GM21381 (cell line): Measurements from ENCODE around the gene ADCY2.

Source experiments
- ATAC-seq: cut with Tn5 transposase; IDR thresholded peaks from one replicate; pipeline ENCODE4 v1.9.1; 2021; ENCODE audit warnings: mild to moderate bottlenecking, moderate library complexity; ENCODE audit not compliant: unreplicated experiment

ADCY2 gene

DNA sequence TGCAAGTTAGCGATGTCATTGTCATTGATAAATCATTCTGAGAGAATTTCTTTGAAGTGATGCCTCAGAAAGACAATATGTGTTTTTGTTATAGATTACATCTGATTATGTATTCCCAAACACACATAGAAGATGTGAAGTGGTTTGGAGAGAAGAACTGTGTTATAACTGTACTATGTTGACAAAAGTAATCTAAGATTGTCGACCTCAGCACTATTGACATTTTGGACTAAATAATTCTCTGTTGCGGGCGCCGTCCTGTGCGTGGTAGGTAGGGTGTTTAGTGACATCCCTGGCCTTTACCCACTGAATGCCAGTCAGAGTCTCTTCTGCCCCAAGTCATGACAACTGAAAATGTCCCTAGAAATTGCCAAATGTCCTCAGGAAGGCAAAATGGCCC, 377.2 kb downstream of the ADCY2 start:
- ATAC-seq: no peak

DNA sequence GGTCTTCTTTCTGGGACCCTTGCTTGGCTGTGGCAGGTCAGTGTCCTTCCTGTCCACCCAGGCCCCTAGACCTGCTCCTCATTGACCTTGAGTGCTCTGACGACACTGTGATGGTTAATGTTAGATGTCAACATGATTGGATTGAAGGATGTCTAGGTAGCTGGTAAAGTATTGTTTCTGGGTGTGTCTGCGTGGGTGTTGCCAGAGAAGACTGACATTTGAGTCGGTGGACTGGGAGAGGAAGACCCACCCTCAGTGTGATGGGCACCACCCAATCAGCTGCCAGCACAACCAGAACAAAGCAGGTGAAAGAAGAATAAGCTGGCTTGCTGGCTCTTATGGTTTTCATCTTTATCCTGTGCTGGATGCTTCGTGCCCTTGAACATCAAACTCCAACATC, 380.5 kb downstream of the ADCY2 start:
- ATAC-seq: no peak

DNA sequence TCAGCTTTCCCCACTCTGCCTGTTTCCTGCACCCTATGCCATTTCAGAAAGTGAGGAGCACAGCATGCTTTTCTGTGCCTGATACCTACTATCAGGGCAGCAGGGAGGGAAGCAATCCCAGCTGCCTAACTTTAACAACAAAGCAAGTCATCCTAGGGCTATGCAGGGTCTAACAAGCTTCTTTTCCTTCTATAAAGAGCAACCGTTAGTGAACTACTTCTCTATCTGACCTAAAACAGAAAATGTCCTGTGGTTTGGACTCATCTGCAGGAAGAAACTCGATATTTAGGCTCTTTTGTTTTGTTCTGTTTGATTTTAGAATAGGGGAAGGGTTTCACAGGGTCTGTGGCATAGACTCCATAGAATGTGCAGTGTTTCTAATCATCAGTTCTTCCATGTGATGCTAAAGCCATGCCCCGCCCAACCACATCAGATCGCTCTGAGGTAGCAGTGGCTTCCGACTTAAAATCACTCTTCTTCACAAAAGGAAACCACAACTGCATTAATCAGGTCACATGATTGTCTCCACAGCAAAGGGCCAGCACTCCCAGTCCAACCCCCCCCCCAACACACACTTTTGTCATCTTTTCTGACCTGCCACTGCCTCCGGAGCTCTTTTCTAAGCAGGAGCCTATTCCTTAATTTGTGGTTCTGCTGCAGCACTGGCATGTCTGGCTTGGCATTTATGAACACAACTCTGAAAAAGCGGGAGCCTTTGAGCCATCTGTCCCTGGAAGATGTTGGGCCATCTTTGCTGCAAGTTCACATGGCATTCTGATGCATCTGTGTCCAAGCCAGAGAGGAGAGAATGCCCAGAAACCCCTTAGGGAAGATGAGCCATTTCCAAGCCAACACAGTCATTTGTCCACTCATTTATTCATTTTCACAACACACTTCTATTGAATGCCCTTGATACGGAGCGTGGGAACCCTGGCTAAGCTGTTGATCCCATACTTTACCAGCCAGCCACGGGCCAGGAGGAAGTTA, 383.4 kb downstream of the ADCY2 start:
- ATAC-seq: no peak

DNA sequence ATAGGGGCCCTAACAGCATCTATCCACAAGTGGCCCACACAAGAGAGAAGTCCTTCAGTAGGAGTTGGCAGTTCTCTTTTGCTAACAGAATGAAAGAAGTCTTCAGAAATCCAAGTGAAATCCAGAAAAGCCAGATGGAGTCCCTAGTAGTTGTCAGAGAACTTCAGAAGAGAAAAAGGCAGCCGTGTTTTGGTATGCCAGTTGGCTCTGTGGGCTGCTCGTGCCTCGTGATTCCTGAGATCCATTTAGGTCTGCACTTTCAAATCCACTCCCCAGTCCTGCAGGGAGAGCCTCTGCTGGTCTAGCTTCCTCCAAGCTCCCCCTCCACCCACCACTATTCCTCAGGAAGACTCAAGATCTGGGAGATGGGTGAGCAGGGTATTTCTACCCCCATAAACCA, 386.0 kb downstream of the ADCY2 start:
- no peak for ATAC-seq

DNA sequence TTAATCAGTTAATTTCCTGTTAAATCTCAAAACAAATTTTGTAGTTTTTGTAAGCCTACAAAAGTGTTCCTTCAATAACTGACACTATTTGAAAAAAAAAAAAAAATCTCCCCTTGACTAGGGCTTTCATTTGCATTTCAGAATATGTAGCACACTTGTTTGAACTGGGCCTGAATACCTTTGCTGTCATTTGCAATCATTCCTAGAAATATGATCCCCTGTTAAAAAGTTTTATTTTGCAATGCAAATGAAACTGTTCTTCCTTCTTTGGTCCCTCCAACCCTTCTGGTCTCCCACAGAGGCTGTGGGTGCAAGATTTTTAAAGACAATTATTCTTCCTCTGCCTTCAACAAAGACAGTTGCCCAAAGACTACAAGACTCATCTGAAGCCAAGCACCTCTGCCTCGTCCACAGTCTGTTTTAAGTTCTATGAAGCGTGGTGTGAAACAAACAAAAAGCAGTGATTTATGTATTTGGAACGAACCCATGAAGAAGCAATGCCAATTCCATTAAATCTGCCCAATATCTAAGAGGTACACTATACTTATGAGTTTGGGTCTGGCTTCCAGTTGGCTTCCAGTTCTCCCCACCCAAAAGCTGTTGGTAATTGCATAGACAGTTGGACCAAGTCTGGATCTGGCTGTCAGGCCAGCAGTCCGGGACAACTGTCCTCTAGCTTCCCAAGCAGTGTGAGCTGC, 388.9 kb downstream of the ADCY2 start:
- ATAC-seq: no peak

DNA sequence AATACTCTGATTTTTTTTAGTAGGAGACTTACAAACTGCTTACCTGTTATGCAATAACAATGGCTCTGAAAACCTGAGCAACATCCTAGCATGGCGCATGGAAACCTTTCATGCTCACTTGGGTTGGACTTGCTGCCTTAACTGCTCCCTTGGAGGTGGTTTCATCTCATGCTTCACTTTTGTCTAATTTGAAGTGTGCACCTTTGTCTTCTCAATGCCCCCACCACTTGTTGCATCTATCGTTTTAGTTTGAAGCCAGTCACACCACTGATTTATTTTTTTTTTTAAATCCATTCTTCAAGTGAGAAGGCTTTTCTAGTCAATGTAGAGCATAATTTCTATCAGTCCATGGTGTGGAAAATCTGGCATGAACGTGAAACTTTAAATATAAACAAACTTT, 391.8 kb downstream of the ADCY2 start:
- ATAC-seq: no peak

DNA sequence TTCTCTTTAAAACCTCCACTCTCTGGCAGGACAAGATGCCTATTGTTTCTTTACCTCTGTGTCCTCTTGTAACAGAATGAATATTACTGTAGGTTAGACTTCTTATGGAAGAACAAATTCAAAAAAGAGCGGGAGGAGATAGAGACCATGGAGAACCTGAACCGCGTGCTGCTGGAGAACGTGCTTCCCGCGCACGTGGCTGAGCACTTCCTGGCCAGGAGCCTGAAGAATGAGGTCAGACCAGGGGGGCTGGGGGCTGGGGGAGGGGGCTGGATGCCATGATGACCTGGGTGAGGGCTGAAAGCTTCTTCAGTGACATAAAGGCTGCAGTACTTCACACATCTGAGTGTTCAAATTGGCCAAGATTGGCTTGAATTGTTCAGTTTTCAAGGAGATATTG, 393.6 kb downstream of the ADCY2 start:
- ATAC-seq: no peak

DNA sequence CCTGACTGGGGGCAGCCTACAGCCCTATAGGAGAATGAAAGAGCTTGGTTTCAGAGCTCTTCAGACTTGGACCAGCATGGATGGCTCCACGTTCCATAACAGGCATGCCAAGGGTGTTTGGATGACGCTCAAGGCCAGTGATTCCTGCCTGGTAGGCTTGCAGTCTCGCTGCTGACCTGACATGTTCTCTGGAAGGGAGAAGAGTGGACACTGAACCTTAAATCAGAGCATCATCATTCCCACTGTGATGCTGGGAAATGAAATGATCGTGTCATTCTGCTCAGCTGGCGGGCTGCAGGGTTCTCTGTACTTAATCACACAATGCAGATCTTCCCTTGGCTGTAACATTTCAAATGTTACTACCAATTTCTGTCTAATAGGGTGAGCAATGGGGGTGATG, 398.0 kb downstream of the ADCY2 start:
- ATAC-seq: no peak

DNA sequence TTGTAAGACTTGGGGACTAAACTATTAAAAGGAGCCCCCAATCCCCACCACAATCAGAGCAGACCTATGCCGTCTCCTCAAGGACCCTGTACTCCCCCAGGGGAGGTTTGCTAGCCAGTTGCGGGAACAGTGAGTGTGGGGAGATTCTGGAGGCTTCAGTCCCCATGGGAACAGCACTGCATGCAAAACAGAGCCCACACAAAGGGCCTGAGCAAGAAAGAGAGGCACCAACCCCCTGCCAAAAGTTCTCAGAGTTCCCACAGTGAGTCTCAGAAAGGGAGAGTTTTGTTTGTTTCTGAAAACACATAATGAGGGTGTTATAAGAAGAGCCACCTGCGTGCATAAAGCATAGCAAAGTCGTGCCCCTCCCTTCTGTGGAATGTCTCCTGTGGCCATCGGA, 398.4 kb downstream of the ADCY2 start:
- ATAC-seq: peak; percentile 73

DNA sequence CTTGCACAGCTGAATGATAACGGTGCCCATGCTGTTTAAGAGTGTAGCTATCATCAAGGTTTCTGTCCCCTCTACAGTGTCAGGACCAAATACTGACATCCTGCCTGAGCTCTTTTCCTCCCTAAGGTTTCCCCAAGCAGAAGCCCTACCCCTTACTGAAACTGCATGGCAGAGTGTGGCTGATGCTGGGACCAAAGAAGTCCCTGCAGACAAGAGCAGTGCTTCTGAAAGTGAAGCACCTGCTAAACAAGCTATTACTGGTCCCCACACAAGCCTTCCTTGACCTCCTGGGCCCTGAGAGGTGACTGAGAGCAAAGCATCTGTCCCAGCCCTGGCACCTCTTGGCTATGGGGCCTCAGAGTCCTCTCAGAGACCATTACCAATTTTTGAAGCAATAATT, 398.9 kb downstream of the ADCY2 start:
- peak; percentile 38 for ATAC-seq

DNA sequence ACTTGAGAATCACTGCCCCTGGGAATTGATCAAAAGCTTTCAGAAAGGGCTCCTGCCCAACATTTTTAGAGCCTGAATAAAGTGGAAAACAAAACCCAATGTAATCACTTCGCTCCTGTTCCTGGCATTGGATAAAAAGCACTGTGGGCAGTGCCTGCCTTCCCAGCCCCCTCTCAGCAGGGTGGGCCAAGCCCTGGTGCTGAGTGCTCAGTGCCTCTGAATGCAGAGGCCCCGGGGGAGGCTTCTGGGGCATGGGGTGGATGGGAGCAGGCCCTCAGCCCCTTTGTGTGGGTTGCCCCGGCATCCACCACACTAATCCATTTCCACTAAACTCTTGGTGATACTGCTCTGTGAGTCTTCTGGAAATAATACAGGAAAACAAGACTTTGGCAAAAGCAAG, 399.4 kb downstream of the ADCY2 start:
- no peak for ATAC-seq

DNA sequence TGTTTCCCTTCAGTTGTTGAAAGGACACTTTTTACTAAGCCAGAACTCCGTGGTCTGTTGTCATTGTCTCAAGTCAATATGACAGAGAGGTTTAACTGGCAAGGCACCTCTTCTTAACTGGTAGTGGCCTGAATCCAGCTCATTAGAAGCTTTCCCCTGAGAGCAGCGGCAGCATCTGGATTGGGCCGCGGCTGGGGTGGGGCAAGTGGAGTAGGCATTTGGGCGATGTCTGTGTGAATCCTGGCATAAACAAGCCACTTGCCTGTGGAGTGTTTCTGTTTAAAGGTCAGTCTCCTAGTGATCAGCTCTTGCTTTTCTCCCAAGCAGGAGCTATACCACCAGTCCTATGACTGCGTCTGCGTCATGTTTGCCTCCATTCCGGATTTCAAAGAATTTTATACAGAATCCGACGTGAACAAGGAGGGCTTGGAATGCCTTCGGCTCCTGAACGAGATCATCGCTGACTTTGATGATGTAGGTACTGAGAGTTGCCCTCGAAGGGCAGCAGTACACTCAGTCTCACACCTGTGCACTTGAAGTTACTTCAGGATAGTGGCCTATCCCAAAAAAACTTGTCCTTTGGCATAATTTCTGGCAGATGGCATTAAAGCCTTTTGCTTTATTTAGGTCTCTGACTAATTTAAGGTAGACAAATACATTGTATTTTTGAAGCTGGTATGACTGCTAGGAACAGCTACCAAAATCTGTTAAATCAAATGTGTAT, 406.1 kb downstream of the ADCY2 start:
- no peak for ATAC-seq

DNA sequence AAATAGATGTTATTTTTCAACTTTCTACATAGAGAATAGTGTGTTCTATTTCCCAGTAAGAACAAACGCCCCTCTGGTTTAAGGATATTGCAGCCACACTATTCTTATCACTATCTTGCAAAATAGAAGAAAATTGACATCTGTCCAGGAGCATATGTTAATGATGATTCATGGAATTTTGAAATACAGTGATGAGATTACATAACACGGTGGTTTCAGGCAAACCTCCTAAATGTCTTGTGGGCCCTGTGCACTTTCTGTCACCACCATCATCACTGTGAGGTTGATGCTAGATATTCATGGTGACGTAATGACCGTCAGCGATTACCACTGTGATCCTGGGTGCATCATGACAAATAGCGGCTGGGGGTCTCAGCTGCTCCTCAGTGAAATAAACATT, 406.9 kb downstream of the ADCY2 start:
- ATAC-seq: no peak

DNA sequence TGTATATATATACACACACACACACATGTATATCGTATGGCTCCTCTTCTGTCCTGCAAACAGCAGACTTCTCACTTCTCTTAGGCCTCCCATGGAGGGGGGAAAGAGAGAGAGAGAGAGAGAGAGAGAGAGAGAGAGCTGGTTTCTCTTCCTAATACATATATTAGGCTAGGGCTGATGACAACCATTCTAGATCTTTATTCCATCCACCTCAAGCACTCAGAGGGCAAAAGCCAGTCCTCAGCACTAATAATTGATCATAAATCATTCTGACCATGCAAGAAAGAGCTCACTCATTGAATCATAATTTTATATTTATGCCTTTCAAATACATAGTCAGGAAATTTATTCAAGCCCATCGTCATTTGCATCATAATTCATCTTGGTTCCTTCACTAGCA, 408.0 kb downstream of the ADCY2 start:
- no peak for ATAC-seq

DNA sequence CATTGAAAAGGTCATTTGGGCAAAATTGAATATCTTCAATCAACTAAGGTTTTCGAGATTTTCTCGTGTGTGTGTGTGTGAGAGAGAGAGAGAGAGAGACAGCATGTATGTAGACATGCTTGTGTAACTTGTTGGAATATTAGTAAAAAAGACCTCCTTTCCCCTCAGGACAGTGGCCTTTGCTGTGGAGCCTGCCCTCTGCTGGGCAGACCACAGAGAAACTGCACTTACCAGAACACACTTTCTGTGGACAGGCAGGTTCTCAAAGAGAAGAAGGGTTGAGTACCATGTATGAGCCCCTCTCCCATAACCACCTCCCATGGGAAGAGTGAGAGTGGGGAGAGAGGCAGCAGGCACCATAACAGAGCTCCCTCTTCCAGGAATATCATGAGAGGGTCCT, 409.4 kb downstream of the ADCY2 start:
- no peak for ATAC-seq

DNA sequence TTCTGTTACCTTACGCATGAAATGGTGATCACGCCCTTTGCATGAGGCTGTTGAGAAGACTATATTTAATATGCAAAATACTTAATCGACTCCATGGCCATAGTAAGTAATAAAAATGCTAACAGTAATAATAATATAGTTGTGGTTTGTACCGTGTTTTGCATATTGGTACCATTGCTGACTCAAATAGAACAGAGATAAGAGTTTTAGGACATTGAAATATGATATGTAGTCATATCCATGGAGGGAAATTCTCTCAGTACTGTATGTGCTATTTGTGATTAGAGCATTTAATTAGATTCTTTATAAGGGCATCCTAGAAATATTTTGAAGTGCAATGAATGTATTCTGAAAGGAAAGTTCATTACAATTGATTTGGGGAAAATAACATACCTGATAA, 413.1 kb downstream of the ADCY2 start:
- ATAC-seq: no peak

DNA sequence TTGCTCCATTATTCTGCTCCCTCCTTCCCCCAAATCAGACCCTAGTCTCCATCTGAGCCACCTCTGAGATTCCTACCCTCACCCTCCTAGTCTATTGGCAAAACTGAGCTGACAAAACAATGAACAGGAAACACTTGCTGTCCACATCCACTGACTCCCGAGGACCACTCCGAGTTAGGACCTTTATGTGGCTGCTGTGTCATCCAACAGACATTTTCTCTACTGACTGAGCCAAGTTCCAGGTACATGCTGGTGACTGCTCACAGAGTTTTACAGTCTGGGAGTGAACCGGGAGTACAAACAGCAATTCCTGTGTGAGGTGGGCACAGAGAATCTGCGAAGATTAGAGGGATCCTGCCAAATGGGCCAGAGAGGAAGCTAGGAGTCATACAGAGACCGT, 415.8 kb downstream of the ADCY2 start:
- ATAC-seq: no peak

DNA sequence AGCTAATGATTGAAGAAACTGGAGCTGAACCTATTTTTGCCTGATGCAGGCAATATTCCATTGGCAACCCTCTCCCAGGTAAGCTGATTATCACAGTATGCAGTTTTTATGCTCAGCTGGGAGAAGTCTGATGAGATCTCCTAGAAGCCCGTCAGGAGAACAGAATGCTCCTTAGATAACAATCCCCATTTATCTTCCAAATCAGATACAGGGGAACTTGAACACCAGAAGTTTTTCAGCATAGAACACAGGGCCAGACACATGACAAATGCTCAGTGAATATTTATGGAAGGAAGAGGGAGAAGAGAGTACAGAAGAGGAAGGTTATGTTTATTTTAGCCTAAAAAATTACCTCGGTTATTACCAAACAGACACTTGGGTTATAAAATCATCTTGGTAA, 417.1 kb downstream of the ADCY2 start:
- ATAC-seq: no peak

DNA sequence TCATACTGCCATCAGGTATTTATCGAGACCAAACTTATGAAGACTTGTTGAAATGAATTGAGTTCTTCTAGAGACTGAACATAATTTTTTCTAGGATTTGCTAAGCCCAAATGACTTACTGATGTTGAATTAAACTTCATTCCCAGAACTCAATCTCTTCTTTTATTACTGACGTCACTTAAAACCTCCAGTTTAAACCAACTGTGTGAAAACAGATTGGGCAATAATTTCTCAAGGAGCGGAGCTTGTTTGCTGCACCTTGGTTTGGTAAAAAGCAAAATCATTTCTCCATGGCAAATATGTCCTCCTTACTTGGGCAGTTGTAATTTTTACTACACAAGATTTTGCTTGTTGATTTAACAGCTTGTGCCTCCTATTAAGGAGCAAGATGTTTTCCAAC, 417.6 kb downstream of the ADCY2 start:
- ATAC-seq: no peak

DNA sequence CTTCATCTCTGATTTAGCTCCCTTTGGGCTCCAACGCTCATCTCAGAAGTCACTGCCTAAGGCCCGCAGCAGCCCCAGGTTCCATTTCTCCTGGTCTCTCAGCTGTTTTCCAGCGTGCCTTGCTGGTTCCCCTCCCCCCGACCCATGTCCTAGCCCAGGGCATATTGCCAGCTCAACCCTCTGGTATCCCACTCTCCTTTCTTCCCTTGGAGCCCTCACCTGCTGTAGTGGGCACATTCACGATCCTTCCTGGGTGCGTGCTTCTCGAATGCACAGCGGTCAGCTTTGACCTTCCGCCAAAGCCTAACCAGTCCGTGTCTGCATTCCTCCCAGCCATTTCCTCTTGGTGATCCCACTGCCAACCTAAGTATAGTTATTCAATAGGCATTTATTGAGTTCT, 418.9 kb downstream of the ADCY2 start:
- ATAC-seq: no peak

DNA sequence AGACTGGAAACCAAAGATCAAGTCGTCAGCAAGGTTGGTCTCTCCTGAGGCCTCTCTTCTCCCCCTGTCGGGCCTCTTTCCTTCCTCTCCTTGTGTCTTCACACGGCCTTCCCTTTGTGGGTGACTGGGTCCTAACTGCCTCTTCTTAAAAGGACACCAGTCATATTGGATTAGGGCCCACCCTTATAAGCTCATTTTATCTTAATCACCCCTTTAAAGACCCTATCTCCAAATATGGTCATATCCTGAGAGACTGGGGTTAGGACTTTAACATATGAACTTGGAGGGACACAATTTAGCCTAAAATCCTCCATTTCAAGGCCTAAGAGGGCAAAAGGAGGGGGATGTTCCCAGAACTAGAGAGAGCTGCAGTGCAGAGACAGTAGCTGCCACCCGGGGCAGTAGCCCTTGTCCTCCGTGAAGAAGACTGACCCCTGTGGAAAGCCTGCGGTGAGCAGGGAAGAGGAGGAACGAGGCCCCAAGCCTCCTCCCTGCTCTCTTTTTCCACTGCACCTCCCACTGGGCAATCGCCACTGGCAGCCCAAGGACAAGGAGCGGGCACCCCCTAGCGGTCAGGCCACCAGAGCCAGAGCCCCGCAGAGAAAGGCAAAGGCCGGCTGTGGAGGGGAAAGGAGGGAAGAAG, 420.1 kb downstream of the ADCY2 start:
- peak; percentile 88 for ATAC-seq
